NCI-H748 (cell line): Measurements from ENCODE around the gene YJU2.
"Not testable (repeated sequence)": the region's sequence is repeated elsewhere in the genome, so short reads cannot be mapped to it uniquely, and the experiment has no call there.

ENCODE experiments used
- DNase-seq: peaks from one replicate; lab custom pipeline; 2025; ENCODE audit not compliant: unreplicated experiment; lab: John Stamatoyannopoulos, UW

Gene YJU2

GRCh38 chr19:4228765-4229178, 18.1 kb upstream of the YJU2 start:
- DNase-seq: no peak

GRCh38 chr19:4229179-4229931, 17.5 kb upstream of the YJU2 start, which contains the start of gene EBI3:
Gene EBI3 (plus strand): TSS chr19:4229523. CDS start chr19:4229551, 28 bp downstream.
- DNase-seq: no peak

- DNase-seq: not testable (repeated sequence)
Measured at GRCh38 chr19:4230237-4230636, 16.6 kb upstream of the YJU2 start.

- not testable (repeated sequence) for DNase-seq
Measured at GRCh38 chr19:4231521-4231920, 15.4 kb upstream of the YJU2 start.

GRCh38 chr19:4232139-4232538, 14.7 kb upstream of the YJU2 start:
- DNase-seq: not testable (repeated sequence)

GRCh38 chr19:4232614-4233281, 14.1 kb upstream of the YJU2 start:
- peak; percentile 16 for DNase-seq

GRCh38 chr19:4233282-4233853, 13.5 kb upstream of the YJU2 start:
- peak; percentile 12 for DNase-seq

GRCh38 chr19:4234142-4234861, 12.6 kb upstream of the YJU2 start:
- DNase-seq: no peak

- DNase-seq: no peak
Measured at GRCh38 chr19:4234862-4235201, 12.0 kb upstream of the YJU2 start.

- not testable (repeated sequence) for DNase-seq
Measured at GRCh38 chr19:4237510-4237909, 9.4 kb upstream of the YJU2 start.

- DNase-seq: no peak
Measured at GRCh38 chr19:4238831-4239230, 8.0 kb upstream of the YJU2 start.

GRCh38 chr19:4241824-4242430, 5.0 kb upstream of the YJU2 start:
- no peak for DNase-seq

GRCh38 chr19:4245938-4246337, 942 bp upstream of the YJU2 start:
- DNase-seq: not testable (repeated sequence)

GRCh38 chr19:4256563-4256962, 9.7 kb downstream of the YJU2 start:
- no peak for DNase-seq

GRCh38 chr19:4257025-4257424, 10.1 kb downstream of the YJU2 start:
- DNase-seq: no peak

- no peak for DNase-seq
Measured at GRCh38 chr19:4258181-4258580, 11.3 kb downstream of the YJU2 start.

GRCh38 chr19:4260613-4261191, 13.8 kb downstream of the YJU2 start:
- no peak for DNase-seq

- no peak for DNase-seq
Measured at GRCh38 chr19:4264812-4265211, 17.9 kb downstream of the YJU2 start.

- DNase-seq: no peak
Measured at GRCh38 chr19:4266253-4267000, 19.5 kb downstream of the YJU2 start.
